AG09309 (cell line): ENCODE data around the gene COL1A1.

Source experiments
- DNase-seq: peaks from one replicate; pipeline ENCODE4 v3.0.0-alpha.2; 2010; ENCODE audit warnings: low read depth
- H3K4me3 ChIP-seq: 2 replicates; pipeline ENCODE4 v1.5.1; 2011; ENCODE audit warnings: mild to moderate bottlenecking, low read depth, low read length, moderate library complexity; ENCODE audit not compliant: control insufficient read depth
- CTCF ChIP-seq: IDR thresholded peaks from 2 replicates; pipeline ENCODE4 v1.5.1; 2011; ENCODE audit warnings: mild to moderate bottlenecking, low read depth, low read length, inconsistent platforms; ENCODE audit not compliant: insufficient read depth, control insufficient read depth; ENCODE audit errors: missing control alignments

The COL1A1 gene

GRCh38 chr17:50213026-50214022, 11.9 kb upstream of the COL1A1 start:
- no peak for DNase-seq
- peak; percentile 19 for TF ChIP-seq CTCF
- no peak overlapping the region for H3K4me3 ChIP-seq

- TF ChIP-seq CTCF, result no peak
- H3K4me3 ChIP-seq, result peak overlapping the region; percentile 5
Measured at GRCh38 chr17:50212121-50212843, 10.9 kb upstream of the COL1A1 start.

GRCh38 chr17:50211249-50212120, 10.1 kb upstream of the COL1A1 start:
- no peak for TF ChIP-seq CTCF
- H3K4me3 ChIP-seq, result peak overlapping the region; percentile 5
- DNase-seq, result no peak

More at GRCh38 chr17:50212121-50212843, 10.9 kb upstream of the COL1A1 start:
- peak; percentile 94 for DNase-seq

GRCh38 chr17:50210240-50211225, 9.1 kb upstream of the COL1A1 start:
- DNase-seq, result peak; percentile 91
- peak overlapping the region; percentile 31 for H3K4me3 ChIP-seq
- TF ChIP-seq CTCF, result no peak

- H3K4me3 ChIP-seq, result peak overlapping the region; percentile 31
- TF ChIP-seq CTCF, result no peak
- DNase-seq, result peak; percentile 100
Measured at GRCh38 chr17:50209472-50210239, 8.2 kb upstream of the COL1A1 start.
